Dedifferentiated amniotic fluid mesenchymal stem cell (primary cell): ENCODE data around the gene TRMT2A.
A peak's percentile ranks its signal among the peaks of the same experiment; 100 is the strongest.
"Not testable (repeated sequence)": the region's sequence is repeated elsewhere in the genome, so short reads cannot be mapped to it uniquely, and the experiment has no call there.

Experiments
- DNase-seq: peaks from one replicate; pipeline ENCODE4 v3.0.0-alpha.2; 2016; ENCODE audit errors: extremely low spot score

TRMT2A gene, protein sequence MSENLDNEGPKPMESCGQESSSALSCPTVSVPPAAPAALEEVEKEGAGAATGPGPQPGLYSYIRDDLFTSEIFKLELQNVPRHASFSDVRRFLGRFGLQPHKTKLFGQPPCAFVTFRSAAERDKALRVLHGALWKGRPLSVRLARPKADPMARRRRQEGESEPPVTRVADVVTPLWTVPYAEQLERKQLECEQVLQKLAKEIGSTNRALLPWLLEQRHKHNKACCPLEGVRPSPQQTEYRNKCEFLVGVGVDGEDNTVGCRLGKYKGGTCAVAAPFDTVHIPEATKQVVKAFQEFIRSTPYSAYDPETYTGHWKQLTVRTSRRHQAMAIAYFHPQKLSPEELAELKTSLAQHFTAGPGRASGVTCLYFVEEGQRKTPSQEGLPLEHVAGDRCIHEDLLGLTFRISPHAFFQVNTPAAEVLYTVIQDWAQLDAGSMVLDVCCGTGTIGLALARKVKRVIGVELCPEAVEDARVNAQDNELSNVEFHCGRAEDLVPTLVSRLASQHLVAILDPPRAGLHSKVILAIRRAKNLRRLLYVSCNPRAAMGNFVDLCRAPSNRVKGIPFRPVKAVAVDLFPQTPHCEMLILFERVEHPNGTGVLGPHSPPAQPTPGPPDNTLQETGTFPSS

DNA sequence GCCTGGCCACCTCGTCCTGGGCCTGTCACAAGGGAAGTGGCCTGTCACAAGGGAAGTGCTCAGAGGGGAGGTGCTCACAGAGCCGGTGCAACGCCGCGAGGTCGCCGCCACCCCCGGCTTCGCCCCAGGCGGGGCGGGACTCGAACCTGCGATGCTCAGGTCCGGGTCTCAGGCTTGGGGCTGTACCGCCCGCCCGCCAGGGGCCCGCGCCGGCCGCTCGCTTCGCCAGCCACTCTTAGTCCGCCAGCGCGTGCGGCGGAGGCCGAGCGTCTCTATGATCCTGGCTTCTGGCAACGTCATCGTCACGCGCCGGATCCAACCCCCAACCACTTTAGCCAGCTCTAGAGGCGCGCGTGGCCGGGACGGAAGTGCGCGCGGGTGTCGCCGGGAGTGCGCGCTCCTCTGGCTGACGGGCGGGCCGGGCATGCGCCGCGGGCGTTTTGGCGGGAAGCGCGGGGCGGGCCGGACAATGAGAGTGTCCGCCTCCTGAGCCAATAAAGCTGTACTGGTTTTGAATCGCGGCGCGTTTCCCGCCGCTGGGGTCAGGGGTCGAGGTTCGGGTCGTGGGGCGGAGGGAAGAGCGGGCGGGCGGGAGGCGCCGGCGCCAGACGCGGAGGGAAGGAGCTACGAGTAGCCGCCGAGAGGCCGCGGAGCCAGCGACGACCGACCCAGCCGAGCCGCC, at the start of gene TRMT2A:
Gene TRMT2A (minus strand): TSS at position 276 of the 682 bp plus-strand sequence. CDS start 320 bp downstream, outside the sequence.
- DNase-seq, result peak; percentile 95

DNA sequence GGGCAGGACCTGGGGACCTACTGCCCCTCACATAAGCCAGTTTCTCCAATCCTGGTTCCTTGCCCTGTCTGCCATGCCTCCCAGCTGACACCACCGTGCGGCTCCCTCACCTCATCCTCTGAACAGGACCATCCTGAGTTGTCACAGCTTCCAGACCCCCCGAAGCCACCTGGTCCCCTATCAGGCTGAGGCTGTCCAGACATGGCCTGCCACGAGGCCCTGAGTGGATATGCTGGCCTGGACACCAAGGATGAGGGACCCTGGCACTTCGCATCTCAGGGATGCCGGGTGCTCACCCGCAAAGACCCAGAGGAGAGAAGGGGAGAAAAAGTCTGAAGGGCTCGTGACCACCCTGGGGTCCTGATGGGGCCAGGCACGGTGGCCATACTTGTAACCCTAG, 49.7 kb upstream of the TRMT2A start:
- DNase-seq, result no peak

DNA sequence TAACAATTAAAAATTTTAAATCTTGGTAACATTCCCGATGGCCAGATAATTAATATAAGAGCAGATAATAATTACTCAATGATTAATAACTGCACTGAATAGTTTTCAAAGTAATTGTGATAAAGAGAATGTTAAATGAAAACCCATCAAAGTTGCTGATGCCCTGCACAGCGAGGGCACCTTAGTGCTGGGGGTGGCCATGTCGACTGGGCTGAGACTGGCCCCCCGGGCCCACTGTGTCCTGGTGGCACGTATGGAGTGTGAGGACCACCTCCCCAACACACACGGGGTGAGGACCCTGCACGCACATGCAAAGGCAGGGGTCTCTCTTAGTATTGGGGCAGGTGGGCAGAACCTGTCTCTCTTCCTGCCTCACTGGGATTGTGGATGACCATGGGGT, 48.9 kb upstream of the TRMT2A start:
- DNase-seq, result no peak

DNA sequence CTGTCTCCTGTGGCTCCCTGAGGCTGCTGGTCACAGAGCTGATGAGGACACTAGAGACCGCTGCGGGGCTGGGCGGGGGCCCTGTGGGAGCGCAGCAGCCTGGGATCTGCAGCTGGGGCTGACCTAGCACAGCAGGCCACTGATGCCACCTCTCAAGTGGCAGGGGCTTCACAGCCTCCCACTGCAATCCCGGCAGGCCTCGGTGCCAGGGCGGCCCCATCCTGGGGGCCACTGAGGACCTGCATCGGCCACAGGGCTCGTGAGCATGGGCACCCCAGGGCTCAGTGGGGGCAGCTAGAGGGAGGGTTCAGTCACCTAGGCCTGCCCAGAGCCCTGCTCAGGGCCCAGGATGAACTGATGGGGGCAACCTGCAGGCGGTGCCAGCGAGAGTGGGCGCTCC, 48.4 kb upstream of the TRMT2A start:
- DNase-seq, result no peak

DNA sequence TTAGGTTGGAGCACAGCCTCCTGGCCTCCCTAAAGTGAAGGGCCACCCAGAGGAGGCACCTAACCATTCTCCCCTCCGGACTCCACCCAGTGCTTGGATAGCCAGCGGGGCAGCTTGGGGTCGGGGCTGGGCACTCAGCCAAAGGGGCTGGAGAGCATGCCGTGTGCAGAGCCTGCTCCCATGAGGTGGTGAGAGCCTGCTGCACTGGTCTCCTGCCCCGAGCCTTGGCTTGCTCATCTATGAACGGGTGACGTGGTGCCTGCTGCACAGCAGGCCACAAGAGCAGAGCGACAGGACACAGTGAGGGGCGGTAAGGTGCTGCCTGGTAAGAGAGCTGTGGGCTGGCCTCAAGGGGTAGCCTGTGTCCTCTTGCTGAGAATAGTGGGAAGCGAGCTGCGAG, 47.8 kb upstream of the TRMT2A start:
- no peak for DNase-seq

DNA sequence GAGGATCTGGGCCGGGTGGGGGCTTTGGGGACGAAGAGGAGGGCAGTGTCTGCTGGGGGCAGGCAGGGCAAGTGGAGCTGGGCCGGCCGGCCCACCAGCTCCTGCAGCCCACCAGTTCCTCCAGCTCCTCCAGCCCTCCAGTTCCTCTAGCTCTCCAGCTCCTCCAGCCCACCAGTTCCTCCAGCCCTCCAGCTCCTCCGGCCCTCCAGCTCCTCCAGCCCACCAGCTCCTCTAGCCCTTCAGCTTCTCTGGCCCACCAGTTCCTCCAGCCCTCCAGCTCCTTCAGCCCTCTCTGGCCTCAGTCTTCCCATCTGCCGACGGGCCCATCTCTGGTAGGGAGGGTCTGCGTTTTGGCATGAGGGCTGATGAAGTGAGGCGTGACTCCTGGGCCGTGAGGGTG, 43.0 kb upstream of the TRMT2A start:
- no peak for DNase-seq

DNA sequence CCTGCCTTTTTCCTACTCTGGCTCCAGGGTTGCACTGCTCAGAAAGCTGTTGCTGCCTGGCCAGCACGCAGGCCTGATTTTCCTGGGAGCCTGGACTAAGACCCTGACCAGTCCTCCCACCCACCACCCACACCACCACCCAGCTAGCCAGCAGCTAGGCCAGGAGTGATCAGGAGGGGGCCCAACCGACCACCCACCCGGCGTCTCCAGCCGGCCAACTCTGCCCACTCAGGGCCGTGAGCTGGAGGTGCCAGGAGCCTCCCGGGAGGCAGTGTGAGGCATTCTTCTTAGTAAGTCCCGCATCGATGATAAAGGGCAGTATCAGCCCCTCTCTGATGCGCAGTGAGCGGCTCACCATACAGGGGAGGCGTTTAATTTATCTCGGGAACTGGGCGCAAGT, 42.5 kb upstream of the TRMT2A start:
- not testable (repeated sequence) for DNase-seq

DNA sequence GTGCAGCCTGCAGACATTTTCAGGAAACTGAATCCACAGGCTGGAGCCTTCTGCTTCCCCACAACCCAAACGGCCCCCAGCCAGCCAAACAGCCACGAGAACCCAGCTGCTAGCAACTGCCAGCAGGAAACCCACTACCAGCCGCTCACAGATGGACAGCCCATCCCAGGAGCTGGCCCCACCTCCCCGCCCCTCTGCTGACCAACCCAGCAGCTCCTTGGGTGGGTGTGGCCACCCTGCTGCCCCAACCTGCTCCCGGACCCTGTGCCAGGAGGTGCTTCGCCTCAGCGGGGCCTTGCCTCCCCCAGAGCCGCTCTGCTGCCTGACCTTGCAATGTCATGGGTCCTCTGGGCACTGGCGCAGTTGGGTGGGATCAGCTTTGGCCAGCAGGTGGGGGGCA, 42.0 kb upstream of the TRMT2A start:
- no peak for DNase-seq

DNA sequence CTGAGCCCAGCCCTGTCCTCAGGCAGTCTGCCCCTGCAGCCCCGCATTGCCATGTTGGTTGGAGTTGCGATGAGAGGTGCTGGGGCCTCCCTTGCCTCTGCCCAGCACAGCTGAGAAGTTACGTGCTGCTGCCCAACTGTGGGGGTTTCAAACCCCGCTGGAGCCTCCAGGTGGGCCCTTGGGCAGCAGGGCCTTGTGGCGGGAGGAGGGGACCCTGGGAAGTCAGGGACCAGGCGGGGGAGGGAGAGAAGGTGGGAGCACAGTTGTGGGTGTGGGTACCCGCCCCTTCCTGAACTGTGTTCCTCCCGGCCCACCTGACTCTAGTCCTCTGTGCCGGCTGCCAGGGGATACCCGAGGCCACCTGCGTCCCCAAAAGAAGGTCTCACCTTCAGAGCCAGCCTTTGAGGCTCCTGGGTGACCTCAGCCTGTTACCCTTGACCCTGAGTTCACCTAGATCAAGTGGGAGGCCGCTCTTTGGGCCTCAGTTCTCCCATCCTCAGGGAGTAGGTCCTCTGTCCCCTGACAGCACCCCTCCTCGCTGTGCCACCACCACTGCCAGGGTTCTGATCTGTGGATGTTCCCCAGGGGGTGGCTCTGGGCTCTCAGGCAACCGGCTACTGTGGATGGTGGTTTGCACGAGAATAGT, 41.5 kb upstream of the TRMT2A start:
- DNase-seq, result no peak

DNA sequence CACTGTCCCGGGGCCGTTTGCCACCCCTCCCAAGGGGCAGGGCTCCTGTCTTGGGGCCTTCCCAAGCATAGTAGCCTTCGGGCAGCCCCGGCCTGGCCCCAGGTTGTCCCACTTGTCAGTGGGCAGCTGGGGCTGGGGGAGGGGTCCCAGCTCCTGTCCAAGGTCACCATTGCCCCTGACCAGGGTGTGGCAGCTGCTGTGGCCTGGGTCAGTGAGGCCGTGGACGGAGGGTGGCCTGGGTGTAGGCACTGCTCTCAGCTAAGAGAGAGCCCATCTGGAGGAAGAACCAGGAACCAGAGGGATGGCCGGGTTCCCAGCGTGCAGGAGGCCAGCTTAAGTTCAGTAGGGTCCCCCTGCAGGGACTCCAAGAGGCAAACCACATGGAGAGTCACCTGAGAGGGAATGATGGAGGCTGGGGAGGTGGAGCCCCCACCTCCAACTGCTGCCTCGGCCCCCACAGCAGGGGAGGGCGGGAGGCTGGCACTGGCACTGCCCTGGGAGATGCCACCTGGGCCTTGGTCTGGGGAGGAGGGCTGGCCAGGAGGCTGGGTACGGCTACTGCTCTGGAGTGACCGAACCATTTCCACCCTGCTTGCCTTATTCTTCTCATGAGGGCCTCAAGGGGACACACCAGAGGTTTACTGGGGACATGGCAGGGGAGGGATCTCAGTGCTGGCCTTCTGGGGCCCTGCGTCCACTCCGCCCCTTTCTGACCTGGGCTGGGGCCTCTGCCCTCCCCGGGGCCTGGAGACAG, 40.6 kb upstream of the TRMT2A start:
- DNase-seq, result no peak

DNA sequence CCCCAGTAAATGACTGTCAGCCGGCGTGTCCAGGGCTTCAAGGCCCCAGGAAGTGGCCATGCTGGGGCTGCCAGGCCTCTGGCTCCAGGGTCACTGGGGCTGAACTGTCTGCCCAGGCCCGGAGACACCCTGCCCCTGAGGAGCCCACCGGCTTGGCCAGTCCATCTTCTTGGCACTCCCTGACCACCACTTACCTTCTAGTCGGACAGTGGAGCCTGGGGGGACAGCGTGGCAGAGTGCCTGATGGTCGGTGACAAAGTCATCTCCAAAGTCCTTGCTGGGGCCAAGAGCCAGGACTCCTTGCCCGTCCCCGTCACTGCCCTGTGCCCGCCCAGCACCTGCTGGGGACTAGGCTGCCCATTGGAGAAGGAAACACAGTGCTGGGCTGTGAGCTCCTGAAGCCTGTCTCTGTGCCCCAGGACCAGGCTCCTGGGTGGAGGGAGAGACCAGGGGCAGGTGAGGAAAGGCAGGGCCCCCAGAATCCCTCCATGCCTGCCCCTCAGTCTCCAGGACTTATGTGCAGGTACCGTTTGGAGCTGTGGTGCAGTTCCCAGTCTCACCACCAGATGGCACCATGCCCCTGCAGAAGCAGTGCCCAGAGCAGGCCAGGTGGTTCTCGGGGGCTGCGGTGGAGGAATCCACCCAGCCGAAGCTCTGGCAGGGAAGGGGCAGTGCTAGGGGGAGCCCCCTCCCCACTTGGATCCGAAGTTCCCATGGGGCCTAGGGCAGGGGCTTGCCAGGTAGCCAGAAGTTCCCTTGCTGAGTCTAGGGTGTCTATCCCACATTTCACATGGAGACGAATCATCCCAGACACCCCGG, 39.8 kb upstream of the TRMT2A start:
- DNase-seq, result peak; percentile 61

DNA sequence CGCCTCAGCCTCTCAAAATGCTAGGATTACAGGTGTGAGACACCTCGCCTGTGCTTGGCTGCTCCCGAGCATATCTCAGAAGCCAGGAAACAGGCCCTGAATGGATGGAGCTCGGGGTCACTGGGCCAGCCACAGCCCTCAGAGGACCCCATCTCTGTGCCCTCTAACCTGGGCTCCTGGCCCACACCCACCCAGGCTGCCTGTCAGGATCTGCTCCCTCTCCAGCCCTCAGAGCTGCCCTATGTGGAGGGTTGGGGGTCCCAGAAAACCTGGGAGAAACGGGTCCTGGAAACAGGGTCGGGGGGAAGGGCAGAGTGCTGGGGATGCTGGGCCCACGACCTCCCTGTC, 39.0 kb upstream of the TRMT2A start:
- DNase-seq, result no peak

DNA sequence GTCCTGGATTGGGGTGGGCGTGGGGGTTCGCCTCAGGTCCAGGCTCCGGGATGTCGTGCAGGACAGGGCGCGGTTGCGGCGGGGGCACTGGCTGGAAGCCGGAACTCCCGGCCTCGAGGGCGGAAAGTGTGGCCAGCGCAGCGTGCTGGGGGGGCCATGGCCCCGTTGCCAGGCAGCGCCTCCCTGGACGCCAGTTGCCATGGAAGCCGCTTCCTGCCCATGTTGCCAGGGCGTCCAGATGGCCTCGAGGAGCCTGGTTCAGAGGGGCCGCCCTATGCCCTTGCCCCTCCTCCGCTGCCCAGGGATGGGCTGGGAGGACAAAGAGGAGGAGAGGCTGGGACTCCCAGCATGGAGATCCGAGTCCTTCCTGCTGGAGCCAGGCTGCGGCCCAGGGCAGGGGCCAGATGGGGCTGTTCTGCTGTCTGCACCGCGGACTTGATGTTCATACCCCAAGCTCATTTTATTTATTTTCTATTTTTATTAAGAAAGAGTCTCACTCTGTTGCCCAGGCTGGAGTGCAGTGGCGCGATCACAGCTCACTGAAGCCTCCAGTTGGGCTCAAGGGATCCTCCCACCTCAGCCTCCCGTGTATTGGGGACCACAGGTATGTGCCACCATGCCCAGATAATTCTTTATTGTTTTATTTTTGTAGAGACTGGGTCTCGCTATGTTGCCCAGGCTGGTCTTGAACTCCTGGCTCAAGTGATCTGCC, 38.5 kb upstream of the TRMT2A start:
- no peak for DNase-seq

DNA sequence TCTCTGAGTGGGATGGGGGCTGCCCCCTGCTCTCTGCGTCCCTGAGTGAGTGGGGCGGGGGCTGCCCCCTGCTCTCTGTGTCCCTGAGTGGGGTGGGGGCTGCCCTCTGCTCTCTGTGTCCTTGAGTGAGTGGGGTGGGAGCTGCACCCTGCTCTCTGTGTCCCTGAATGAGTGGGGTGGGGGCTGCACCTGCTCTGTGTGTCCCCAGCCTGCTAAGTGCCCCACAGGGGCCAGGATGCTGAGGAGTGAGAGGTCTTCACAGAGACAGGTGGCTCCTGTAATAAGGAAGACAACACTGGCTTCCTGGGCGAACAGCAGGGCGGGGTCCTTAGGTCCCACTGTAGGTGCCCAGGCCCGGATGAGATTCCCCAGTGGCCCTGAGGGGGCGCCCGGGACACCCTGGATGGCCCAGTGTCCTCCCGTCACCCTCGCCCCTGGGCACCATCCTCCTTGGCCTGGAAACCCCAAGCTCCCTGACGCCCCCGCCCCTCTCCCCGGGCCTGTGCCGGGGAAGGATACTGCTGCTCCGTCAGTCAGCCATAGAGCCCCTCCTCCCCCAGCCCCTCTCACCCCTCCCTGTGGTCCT, 37.7 kb upstream of the TRMT2A start:
- no peak for DNase-seq

DNA sequence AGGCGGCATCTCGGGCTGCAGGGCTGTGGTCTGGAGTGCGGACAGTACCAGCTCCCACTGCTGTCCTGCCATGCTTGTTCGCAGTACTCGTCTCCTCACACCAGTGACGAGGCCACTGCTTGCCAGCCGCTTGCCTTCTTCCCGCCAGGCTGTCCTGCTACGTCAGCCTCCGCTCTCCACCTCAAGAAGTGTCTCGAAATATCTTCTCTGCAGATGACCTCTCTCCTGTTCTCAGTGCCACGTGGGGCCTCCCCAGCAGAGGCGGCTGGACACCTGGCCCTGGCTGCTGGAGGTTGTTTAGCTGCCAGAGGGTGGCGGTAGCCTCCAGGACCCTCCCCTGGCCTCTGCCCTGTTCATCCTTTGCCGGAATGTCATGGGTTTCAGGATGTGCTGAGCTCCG, 36.9 kb upstream of the TRMT2A start:
- no peak for DNase-seq

DNA sequence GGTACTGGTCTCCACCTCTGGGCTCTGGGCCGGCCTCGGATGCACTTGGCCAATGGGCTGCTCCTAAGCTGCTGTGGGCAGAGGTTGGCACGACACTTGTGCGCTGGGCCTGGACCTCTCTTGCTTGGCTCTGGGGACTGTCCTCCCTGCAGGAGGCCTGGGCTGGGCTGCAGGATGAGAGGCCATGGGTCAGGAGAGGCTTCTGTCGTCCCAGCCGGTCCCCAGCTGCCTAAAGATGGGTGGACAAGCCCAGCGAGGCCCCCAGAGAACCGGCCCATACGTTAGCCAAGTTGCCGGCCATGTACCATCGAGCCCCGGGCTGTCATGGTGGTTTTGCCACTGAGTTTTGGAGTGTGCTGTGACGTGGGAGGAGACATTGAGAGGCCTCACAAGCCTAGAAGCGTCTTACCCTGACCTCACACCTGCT, 35.5 kb upstream of the TRMT2A start:
- DNase-seq, result no peak

DNA sequence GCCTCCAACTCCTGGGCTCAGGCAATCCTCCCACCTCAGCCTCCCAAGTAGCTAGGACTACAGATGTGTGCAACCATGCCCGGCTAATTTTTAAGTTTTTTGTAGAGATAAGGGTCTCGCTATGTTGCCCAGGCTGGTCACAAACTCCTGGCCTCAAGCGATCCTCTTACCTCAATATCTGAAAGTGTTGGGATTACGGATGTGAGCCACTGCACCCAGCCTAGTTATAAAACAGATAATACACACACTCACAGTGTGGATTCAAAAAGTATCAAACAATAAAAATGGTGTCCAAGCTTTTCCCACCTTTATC, 34.2 kb upstream of the TRMT2A start:
- no peak for DNase-seq

DNA sequence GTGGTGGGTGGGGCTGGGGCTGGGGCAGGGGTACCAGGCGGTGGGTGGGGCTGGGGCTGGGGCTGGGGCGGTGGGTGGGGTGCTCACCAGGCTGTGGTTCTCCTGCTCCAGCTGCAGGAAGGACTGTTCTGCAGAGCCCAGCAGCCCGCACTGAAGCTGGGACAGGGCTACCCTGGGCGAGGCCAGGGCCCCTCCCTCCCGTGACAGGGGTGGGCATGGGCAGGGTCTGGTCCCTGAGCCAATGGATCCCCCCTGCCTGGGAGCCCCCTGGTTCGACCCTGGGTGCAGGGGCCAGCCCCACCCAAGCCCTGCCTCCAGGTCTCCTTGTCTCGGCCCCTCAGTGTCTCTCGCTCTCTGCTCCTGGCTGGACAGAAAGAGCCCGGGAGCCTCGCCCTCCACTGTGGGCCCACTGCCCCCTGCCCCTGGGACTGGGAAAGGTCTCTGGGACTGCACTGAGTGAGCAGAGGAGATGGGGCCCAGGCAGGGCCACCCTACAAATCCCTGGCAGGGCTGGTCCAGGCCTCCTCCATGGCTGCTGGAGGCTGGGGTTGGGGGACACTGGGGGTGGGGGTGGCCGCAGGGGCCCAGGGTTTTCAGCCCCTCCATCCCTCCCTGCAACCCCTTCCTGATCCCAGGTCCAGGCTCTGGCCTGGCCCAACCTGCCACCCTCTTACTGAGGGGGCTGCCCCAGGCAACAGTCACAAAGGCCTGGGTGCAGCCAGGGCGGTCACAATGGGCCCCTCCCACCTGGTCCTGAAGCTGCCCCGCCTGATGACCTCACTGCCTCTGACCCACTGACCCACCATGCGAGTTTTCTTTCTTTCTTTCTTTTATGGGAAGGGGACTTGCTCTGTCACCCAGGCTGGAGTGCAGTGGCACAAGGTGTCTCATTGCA, 33.6 kb upstream of the TRMT2A start, which contains the start of gene CCDC188:
Gene CCDC188 (minus strand): TSS at position 675 of the 895 bp plus-strand sequence. CDS start 69 bp downstream, at position 606.
- no peak for DNase-seq
